Effector CD8-positive, alpha-beta T cell (primary cell): Measurements from ENCODE around the gene CBARP.
"Not testable (repeated sequence)": the region's sequence is repeated elsewhere in the genome, so short reads cannot be mapped to it uniquely, and the experiment has no call there.

Source experiments
- DNase-seq: peaks from one replicate; lab custom pipeline; 2025; lab: John Stamatoyannopoulos, UW

The CBARP gene

GRCh38 chr19:1252821-1253513 lies 15.2 kb upstream of the CBARP start:
- DNase-seq, result peak; percentile 75

- peak; percentile 55 for DNase-seq
Observed at GRCh38 chr19:1252221-1252820, 14.5 kb upstream of the CBARP start.

GRCh38 chr19:1251330-1252220 lies 13.8 kb upstream of the CBARP start:
- DNase-seq, result peak; percentile 58

DNA sequence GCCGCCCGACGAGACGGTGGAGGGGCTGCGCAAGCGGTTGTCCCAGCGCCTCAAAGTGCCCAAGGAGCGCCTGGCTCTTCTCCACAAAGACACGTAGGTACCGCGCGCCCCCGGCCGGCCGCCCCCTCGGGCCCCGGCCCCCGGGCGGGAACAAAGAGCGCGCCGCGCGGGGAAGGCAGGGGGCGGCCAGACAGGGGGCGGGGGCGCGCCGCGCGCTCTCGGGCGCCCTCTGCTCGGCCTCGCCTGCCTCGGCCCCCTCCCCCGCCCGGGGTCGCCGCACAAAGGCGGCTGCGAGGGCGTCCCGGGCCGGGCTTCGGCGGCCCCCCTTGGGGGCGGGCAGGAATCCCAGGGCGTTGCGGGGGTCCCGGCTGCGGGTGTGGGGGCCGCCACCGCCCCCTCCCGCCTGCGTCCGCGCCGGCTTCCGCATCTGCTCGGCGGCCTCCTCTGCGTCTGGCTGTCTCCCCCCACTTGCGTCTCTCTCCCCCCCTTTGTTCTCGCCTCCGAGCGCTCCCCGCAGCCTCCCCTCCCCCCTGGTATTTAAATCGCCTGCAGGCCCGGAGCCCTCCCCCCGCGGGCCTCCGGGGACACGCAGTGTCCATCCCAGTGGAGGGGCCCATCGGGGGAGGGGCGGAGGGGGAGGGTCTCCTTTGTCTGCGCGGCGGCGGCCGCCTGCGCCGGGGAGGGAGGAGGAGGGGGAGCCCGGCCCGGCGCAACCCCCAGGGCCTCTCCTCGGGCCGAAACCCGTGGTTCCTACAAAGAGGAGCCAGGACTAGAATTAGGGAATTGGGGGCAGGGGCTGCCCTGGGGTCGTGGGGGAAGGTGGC lies 12.8 kb upstream of the CBARP start:
- DNase-seq, result peak; percentile 50

- DNase-seq, result no peak
Observed at GRCh38 chr19:1249990-1250436, 12.2 kb upstream of the CBARP start.

DNA sequence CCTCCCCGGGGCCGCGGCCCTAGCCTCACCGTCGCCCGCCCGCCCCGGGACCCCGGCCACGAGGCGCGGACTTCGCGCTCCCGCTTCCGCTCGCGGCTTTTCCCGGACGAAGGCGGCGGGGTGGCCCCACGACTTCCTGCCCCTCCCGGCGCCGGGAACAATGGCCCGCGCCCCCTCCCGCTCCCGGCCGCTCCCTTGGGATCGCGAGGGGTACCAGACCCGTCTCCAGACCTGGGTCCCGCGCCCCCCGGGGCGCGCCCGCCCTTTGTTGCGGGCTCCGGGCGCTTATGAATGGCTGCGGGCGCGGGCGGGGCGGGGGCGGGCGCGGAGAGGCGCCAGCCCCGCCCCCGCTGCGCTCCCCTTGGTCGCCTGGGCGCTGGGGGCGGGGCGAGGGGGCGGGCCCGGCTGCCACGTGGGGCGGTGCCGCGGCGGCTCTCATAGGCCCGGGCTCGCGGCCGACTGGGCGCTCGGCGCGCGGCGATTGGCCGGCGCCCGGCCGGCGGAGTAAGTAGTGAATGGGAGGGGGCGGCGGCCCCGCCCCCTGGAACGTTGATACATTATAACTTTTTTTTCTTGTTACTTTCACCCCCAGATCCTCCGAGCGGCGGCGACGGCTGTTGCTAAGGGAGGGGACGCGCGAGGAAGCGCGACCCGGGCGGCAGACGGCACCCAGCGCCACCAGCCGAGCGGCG lies 11.6 kb upstream of the CBARP start:
- DNase-seq, result peak; percentile 92

DNA sequence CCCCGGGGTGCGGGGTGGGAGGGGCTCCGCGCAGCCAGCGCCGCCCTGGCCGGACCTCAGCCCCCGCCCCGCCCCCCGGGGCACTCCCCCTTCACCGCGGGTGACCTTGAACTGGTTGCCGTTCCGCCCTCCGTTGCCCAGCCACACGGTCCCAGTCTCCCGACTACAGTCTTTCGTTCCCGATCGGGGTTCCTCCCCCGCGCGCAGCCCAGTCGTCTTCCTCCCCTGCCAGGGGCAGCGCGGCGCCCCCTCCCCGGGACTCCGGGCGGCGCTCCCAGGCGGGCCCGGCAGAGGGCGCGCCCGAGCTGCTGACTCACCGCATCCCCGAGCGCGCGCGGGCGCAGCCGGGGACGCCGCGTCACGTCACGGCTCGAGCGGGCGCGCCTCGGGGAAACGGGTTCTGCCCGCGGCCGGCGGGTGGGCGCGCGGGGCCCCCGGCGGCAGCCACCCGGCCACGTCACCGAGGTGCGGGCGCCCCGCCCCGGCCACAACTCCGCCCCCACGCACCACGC lies 11.0 kb upstream of the CBARP start:
- DNase-seq, result peak; percentile 77

DNA sequence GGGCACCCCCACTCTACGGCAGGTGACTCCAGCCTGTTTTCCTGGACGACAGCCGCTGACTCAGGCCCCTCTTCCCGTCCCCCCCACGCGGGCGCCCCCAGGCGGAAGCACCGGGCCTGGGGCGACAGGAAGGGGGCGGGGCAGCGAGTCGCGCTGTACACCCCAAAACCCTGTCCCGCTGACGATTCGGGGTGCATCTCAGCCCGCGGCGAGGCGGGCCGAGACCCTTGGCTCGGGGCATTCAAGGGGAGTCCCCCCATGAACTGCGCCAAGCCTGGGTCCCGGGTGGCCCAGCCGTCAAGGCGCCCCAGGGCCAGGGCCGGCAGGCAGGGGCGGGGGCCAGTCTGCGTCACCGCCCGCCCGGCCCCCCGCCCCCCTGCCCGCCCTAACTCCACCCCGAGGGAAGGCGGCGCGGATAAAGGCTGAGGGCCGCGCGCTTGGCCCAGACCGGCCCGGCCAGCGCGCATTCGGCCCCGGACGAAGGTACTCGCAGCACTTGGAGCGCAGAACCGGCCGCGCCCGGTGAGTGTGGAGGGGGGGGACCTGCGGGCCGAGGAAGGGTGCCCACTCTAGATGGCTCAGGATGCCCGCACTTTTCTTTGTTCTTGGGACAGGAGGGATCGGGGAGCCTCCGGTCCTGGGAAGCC lies 10.5 kb upstream of the CBARP start, which contains the start of gene MIDN:
TSS of gene MIDN (plus strand) at position 445 of the 647 bp plus-strand sequence. CDS start 1,714 bp downstream, outside the sequence.
- peak; percentile 54 for DNase-seq

- no peak for DNase-seq
Observed at GRCh38 chr19:1247748-1248138, 9.9 kb upstream of the CBARP start.

DNA sequence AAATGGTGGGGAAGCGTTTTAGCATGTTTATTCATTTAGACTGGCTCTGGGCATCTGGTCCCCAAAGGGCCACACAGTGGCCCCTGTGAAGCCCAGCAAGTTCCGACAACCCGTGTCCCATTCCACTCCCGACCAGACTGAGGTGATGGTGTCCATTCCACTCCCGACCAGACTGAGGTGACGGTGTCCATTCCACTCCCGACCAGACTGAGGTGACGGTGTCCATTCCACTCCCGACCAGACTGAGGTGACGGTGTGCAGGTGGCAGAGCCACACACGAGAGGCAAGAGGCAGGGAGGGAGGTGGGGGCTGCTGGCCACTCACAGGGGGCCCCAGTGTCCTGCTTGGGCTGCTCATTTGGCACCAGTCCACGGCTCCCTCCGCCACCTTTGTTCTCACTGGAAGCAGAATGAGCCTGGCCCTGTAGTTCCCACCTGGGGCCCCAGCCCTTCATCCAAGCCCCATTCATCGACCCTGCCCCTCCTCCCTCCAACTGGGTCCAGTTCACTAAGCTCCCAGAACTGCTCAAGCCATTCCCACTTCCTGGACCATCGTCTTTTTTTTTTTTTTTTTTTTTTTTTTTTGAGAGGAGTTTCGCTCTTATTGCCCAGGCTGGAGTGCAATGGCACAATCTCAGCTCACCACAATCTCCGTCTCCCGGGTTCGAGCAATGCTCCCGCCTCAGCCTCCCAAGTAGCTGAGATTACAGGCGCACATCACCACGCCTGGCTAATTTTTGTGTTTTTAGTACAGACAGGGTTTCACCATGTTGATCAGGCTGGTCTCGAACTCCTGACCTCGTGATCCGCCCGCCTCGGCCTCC lies 8.7 kb upstream of the CBARP start:
- not testable (repeated sequence) for DNase-seq

- DNase-seq, result no peak
Observed at GRCh38 chr19:1245494-1246264, 7.9 kb upstream of the CBARP start.

- DNase-seq, result no peak
Observed at GRCh38 chr19:1244693-1245451, 7.1 kb upstream of the CBARP start.

- DNase-seq, result peak; percentile 77
Observed at GRCh38 chr19:1243768-1244692, 6.2 kb upstream of the CBARP start.

DNA sequence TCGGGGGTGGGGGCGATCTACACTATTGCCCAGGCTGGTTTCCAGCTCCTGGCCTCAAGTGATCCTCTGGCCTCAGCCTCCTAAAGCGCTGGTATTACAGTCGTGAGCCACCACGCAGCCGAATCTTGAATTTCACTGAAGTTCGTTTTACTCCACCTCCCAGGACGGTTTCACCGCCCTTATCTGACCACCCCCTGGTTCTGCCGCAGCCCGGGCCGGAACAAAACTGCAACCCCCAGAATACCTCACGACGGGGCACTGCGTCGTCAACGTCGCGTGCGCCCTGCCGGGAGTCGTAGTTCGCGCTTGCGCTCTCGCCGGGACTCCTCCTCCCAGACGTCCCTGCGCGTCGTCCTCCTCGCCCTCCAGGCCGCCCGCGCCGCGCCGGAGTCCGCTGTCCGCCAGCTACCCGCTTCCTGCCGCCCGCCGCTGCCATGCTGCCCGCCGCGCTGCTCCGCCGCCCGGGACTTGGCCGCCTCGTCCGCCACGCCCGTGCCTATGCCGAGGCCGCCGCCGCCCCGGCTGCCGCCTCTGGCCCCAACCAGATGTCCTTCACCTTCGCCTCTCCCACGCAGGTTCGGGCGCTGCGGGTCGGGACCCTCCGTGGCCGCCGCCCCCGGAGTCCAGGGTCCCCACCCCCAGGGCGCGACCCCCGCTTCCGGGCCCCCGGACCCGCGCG lies 3.8 kb upstream of the CBARP start, which contains the start of gene ATP5F1D:
TSS of gene ATP5F1D (plus strand) at position 335 of the 679 bp plus-strand sequence. CDS start at position 435, 100 bp downstream.
- peak; percentile 76 for DNase-seq

- no peak for DNase-seq
Observed at GRCh38 chr19:1240925-1241324, 3.1 kb upstream of the CBARP start.
